ENCODE measurements around the gene TNF.

TNF gene

DNA sequence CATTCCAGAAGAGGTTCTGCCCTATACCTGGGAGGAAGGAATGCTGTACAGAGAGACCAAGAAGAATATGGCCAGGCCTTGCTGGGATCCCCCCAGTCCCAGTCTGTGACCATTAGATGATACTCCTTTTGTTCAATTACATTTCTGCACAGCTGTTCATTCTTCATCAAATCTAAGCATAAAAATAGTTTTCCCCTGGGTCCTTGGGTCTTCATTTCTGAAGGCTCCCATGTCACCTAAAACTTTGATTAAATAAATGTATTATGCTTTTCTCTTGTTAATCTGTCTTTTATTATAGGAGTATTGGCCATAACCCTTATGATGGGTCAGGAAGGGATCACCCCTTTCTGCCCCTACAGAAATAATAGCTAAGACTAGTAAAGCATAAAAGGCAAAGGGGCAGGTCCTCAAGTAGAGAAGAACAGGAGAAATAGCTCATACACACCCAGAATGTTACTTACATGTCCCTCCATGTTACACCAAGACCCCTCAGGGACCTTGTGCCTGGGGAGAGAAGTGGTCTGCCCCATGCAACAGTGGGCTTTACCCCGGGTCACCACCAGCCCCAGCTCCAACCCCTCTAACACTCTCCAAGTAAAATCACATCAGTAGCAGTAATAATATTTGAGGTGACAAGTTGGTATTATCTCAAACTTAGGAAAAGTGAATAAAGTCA, 5.4 kb upstream of the TNF start:
- Histone ChIP-seq H3K4me3 (no peak overlapping the region), H3K4me2 (peak overlapping the region; percentile 98), H4K20me1 (no peaks in the 10 kb centered on the region), H3K36me3 (no peaks in the 10 kb centered on the region), H3K9ac (0 out of 2 replicates have a peak overlapping the region, but pooled peaks have one; percentile 32), H3K27me3 (no peaks in the 10 kb centered on the region), H3K9me3 (no peaks in the 10 kb centered on the region), H3K4me1 (peaks cover 99% of the 10 kb centered on the region), H3K27ac (peak overlapping the region; percentile 94)
- TF ChIP-seq Cebpa-rat (IDR thresholded peaks at IDR 0.05): no peak

DNA sequence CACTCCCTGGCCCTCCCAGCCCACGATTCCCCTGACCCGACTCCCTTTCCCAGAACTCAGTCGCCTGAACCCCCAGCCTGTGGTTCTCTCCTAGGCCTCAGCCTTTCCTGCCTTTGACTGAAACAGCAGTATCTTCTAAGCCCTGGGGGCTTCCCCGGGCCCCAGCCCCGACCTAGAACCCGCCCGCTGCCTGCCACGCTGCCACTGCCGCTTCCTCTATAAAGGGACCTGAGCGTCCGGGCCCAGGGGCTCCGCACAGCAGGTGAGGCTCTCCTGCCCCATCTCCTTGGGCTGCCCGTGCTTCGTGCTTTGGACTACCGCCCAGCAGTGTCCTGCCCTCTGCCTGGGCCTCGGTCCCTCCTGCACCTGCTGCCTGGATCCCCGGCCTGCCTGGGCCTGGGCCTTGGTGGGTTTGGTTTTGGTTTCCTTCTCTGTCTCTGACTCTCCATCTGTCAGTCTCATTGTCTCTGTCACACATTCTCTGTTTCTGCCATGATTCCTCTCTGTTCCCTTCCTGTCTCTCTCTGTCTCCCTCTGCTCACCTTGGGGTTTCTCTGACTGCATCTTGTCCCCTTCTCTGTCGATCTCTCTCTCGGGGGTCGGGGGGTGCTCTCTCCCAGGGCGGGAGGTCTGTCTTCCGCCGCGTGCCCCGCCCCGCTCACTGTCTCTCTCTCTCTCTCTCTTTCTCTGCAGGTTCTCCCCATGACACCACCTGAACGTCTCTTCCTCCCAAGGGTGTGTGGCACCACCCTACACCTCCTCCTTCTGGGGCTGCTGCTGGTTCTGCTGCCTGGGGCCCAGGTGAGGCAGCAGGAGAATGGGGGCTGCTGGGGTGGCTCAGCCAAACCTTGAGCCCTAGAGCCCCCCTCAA, 3.1 kb upstream of the TNF start, which contains the start of gene LTA:
TSS of gene LTA (plus strand) at position 249 of the 871 bp plus-strand sequence. CDS start at position 703, 454 bp downstream.
- H3K36me3 ChIP-seq: peaks cover 7% of the 10 kb centered on the region
- H3K9me3 ChIP-seq: no peaks in the 10 kb centered on the region
- H3K4me2 ChIP-seq: peak within 1 kb of the TSS; percentile 98
- no peak for TF ChIP-seq Cebpa-rat (IDR thresholded peaks at IDR 0.05)
- 0 out of 2 replicates have a peak, but pooled peaks cover 7% of the 10 kb centered on the region for H4K20me1 ChIP-seq
- peak within 1 kb of the TSS; percentile 61 for H3K4me3 ChIP-seq
- peak within 1 kb of the TSS; percentile 84 for H3K9ac ChIP-seq
- peaks cover 99% of the 10 kb centered on the region for H3K4me1 ChIP-seq
- H3K27me3 ChIP-seq: no peaks in the 10 kb centered on the region
- H3K27ac ChIP-seq: peak within 1 kb of the TSS; percentile 94

GRCh38 chr6:31573239-31574105, 1.9 kb upstream of the TNF start:
- H3K9me3 ChIP-seq: no peaks in the 10 kb centered on the region
- no peak overlapping the region for H3K4me3 ChIP-seq
- H3K36me3 ChIP-seq: peaks cover 19% of the 10 kb centered on the region
- H3K9ac ChIP-seq: 0 out of 2 replicates have a peak overlapping the region, but pooled peaks have one; percentile 87
- no peak for TF ChIP-seq Cebpa-rat (IDR thresholded peaks at IDR 0.05)
- H3K27ac ChIP-seq: peak overlapping the region; percentile 94
- H3K4me1 ChIP-seq: peaks cover 99% of the 10 kb centered on the region
- 0 out of 2 replicates have a peak, but pooled peaks cover 7% of the 10 kb centered on the region for H4K20me1 ChIP-seq
- H3K27me3 ChIP-seq: no peaks in the 10 kb centered on the region
- H3K4me2 ChIP-seq: peak overlapping the region; percentile 98

- Histone ChIP-seq H3K9ac (peak overlapping the region; percentile 87), H3K9me3 (no peaks in the 10 kb centered on the region), H4K20me1 (0 out of 2 replicates have a peak, but pooled peaks cover 7% of the 10 kb centered on the region), H3K36me3 (peaks cover 25% of the 10 kb centered on the region), H3K27me3 (no peaks in the 10 kb centered on the region), H3K4me1 (peaks cover 99% of the 10 kb centered on the region), H3K27ac (peak overlapping the region; percentile 94), H3K4me2 (peak overlapping the region; percentile 98), H3K4me3 (peak overlapping the region; percentile 74)
- TF ChIP-seq Cebpa-rat (IDR thresholded peaks at IDR 0.05): no peak
Observed at GRCh38 chr6:31574106-31575061, 981 bp upstream of the TNF start.

DNA sequence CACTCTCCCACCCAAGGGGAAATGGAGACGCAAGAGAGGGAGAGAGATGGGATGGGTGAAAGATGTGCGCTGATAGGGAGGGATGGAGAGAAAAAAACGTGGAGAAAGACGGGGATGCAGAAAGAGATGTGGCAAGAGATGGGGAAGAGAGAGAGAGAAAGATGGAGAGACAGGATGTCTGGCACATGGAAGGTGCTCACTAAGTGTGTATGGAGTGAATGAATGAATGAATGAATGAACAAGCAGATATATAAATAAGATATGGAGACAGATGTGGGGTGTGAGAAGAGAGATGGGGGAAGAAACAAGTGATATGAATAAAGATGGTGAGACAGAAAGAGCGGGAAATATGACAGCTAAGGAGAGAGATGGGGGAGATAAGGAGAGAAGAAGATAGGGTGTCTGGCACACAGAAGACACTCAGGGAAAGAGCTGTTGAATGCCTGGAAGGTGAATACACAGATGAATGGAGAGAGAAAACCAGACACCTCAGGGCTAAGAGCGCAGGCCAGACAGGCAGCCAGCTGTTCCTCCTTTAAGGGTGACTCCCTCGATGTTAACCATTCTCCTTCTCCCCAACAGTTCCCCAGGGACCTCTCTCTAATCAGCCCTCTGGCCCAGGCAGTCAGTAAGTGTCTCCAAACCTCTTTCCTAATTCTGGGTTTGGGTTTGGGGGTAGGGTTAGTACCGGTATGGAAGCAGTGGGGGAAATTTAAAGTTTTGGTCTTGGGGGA, 754 bp downstream of the TNF start:
- Histone ChIP-seq H3K27me3 (no peaks in the 10 kb centered on the region), H3K4me2 (peak overlapping the region; percentile 98), H3K27ac (peak overlapping the region; percentile 94), H3K9ac (peak overlapping the region; percentile 87), H3K4me1 (peaks cover 96% of the 10 kb centered on the region), H4K20me1 (0 out of 2 replicates have a peak, but pooled peaks cover 7% of the 10 kb centered on the region), H3K4me3 (peak overlapping the region; percentile 74), H3K9me3 (no peaks in the 10 kb centered on the region), H3K36me3 (peaks cover 25% of the 10 kb centered on the region)
- no peak for TF ChIP-seq Cebpa-rat (IDR thresholded peaks at IDR 0.05)

DNA sequence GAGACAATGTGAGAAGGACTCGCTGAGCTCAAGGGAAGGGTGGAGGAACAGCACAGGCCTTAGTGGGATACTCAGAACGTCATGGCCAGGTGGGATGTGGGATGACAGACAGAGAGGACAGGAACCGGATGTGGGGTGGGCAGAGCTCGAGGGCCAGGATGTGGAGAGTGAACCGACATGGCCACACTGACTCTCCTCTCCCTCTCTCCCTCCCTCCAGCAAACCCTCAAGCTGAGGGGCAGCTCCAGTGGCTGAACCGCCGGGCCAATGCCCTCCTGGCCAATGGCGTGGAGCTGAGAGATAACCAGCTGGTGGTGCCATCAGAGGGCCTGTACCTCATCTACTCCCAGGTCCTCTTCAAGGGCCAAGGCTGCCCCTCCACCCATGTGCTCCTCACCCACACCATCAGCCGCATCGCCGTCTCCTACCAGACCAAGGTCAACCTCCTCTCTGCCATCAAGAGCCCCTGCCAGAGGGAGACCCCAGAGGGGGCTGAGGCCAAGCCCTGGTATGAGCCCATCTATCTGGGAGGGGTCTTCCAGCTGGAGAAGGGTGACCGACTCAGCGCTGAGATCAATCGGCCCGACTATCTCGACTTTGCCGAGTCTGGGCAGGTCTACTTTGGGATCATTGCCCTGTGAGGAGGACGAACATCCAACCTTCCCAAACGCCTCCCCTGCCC, 1.7 kb downstream of the TNF start:
- Histone ChIP-seq H3K4me2 (peak overlapping the region; percentile 98), H3K4me1 (peaks cover 94% of the 10 kb centered on the region)

GRCh38 chr6:31577579-31577966, 2.2 kb downstream of the TNF start:
- H4K20me1 ChIP-seq: 0 out of 2 replicates have a peak, but pooled peaks cover 7% of the 10 kb centered on the region
- peaks cover 25% of the 10 kb centered on the region for H3K36me3 ChIP-seq
- no peaks in the 10 kb centered on the region for H3K27me3 ChIP-seq
- no peak overlapping the region for H3K9ac ChIP-seq
- 0 out of 2 replicates have a peak overlapping the region, but pooled peaks have one; percentile 62 for H3K27ac ChIP-seq
- H3K9me3 ChIP-seq: no peaks in the 10 kb centered on the region
- peaks cover 94% of the 10 kb centered on the region for H3K4me1 ChIP-seq
- peak overlapping the region; percentile 98 for H3K4me2 ChIP-seq
- TF ChIP-seq Cebpa-rat (IDR thresholded peaks at IDR 0.05): no peak
- H3K4me3 ChIP-seq: peak overlapping the region; percentile 74

More for the DNA sequence above, 1.7 kb downstream of the TNF start:
- no peak for TF ChIP-seq Cebpa-rat (IDR thresholded peaks at IDR 0.05)
- H3K9ac ChIP-seq: peak overlapping the region; percentile 87; the same call in 1 of the 2 replicates
- peak overlapping the region; percentile 74 for H3K4me3 ChIP-seq
- 0 out of 2 replicates have a peak, but pooled peaks cover 7% of the 10 kb centered on the region for H4K20me1 ChIP-seq
- H3K27me3 ChIP-seq: no peaks in the 10 kb centered on the region
- peak overlapping the region; percentile 62 for H3K27ac ChIP-seq
- no peaks in the 10 kb centered on the region for H3K9me3 ChIP-seq
- peaks cover 25% of the 10 kb centered on the region for H3K36me3 ChIP-seq

Measured in BLaER1 (cell line).